ENCODE data around the gene ZC3H18.

ZC3H18 gene

DNA sequence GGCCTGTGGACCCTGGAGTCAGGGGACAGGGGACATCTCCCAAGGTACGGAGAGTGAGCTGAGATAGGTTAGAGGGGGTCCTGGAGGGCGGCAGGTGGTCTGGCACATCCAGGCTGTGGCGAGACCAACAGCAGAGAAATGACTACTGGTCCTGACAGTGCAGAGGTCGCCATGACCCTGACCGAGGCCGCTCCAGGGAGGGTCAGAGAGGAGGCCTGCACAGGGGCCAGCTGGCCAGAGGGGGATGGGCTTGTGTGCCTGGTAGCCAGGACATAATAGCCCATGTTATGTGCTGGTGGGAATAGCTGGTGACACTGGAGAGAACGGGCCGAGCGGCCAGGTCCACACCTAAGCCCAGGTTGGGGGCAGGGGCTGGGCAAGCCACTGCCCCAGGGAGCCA, 40.6 kb upstream of the ZC3H18 start:
- H3K27ac Mint-ChIP-seq = no peak overlapping the region
- no peaks in the 10 kb centered on the region for H3K36me3 Mint-ChIP-seq (ENCODE audit: low read depth)
- DNase-seq = no peak
- H3K4me1 Mint-ChIP-seq = no peaks in the 10 kb centered on the region
- no peaks in the 10 kb centered on the region for H3K9me3 Mint-ChIP-seq
- H3K4me3 Mint-ChIP-seq = no peak overlapping the region
- no peaks in the 10 kb centered on the region for H3K27me3 Mint-ChIP-seq
- no peak for ATAC-seq

DNA sequence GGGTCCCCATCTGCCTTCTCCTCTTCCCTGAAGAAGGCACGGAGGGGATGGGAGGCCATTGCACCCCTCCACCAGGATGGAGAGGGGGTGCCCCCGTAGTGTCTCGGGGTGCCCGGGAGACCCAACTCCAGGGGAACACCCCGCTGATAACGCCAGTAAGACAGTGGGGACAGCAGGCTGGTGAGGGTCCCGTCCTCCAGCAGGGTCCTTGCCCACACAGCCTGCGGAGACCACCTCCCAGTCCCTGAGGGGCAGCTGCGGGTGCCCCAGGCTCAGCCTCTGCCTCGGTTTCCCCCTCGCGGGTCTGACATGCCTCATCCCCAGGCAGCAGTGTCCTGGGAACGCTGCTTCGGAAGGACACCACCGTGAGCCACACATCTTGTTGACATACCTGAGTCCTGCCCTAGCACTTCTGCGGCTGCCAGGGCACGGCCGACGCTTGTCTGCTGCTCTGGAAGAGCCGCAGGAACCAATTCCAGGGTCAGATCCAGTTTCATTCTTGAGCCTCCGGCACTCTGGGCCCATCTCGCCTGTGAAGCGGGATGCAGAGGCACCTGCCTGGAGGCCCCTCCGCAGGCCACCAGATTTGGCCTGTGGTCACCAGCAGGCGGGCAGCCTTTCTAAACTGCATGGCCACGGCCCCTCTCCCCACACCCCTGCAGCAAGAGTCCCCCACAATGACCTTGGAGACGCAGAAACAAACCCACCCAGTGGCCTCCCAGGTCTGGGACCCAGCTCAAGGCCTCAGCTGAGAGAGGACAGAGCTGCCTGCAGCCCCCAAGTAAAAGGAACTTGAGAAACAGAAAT, 39.9 kb upstream of the ZC3H18 start:
- Mint-ChIP-seq H3K36me3 (ENCODE audit: low read depth) (no peaks in the 10 kb centered on the region), H3K27ac (peak overlapping the region; percentile 49), H3K4me1 (peaks cover 3% of the 10 kb centered on the region), H3K9me3 (no peaks in the 10 kb centered on the region), H3K4me3 (no peak overlapping the region), H3K27me3 (no peaks in the 10 kb centered on the region)
- ATAC-seq (no peak), DNase-seq (no peak)

DNA sequence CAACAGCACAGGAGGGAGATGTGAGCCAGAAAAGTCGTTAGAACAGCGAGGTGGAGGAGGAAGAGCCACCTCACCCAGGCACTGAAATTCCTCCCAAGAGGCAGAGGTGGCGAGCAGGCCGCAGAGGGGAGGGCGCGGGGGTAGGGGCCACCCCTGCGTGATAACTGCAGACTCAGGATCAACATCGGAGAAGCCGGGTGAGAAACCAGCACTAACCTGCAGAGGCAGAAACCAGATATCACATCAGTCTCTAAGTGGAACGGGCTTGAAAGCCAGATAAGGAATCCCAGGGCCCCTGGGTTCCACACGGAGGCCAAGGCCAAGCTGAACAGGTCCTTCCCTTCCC, 39.4 kb upstream of the ZC3H18 start:
- ATAC-seq (no peak), DNase-seq (no peak)
- H3K36me3 Mint-ChIP-seq (ENCODE audit: low read depth) = no peaks in the 10 kb centered on the region
- H3K27ac Mint-ChIP-seq = peak overlapping the region; percentile 49
- H3K27me3 Mint-ChIP-seq = no peaks in the 10 kb centered on the region
- peaks cover 9% of the 10 kb centered on the region for H3K4me1 Mint-ChIP-seq
- no peak overlapping the region for H3K4me3 Mint-ChIP-seq
- H3K9me3 Mint-ChIP-seq = no peaks in the 10 kb centered on the region

DNA sequence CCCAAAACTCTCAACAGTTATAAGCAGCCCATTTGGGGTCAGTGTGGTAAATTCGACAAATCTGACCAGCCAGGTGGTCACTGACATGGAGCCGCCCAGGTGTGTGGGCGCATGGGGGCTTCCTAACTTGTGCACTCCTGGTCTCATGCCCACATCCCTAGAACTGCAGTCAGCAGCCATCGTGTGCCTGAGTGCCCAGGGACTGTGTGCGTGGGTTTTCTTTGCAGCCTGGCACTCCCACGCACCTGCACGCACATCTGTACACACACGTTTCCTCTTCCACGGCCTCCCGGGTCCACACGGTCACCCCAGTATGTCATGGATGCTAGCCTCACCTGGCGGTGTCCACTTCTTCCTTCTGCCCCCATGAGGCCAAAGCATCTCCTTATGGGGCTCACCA, 38.9 kb upstream of the ZC3H18 start:
- no peak overlapping the region for H3K27ac Mint-ChIP-seq
- H3K27me3 Mint-ChIP-seq = no peaks in the 10 kb centered on the region
- H3K9me3 Mint-ChIP-seq = no peaks in the 10 kb centered on the region
- ATAC-seq = no peak
- DNase-seq = no peak
- no peak overlapping the region for H3K4me3 Mint-ChIP-seq
- no peaks in the 10 kb centered on the region for H3K36me3 Mint-ChIP-seq (ENCODE audit: low read depth)
- peaks cover 11% of the 10 kb centered on the region for H3K4me1 Mint-ChIP-seq

GRCh38 chr16:88531931-88532433, 38.2 kb upstream of the ZC3H18 start:
- Mint-ChIP-seq H3K27ac (no peak overlapping the region), H3K36me3 (ENCODE audit: low read depth) (no peaks in the 10 kb centered on the region)

DNA sequence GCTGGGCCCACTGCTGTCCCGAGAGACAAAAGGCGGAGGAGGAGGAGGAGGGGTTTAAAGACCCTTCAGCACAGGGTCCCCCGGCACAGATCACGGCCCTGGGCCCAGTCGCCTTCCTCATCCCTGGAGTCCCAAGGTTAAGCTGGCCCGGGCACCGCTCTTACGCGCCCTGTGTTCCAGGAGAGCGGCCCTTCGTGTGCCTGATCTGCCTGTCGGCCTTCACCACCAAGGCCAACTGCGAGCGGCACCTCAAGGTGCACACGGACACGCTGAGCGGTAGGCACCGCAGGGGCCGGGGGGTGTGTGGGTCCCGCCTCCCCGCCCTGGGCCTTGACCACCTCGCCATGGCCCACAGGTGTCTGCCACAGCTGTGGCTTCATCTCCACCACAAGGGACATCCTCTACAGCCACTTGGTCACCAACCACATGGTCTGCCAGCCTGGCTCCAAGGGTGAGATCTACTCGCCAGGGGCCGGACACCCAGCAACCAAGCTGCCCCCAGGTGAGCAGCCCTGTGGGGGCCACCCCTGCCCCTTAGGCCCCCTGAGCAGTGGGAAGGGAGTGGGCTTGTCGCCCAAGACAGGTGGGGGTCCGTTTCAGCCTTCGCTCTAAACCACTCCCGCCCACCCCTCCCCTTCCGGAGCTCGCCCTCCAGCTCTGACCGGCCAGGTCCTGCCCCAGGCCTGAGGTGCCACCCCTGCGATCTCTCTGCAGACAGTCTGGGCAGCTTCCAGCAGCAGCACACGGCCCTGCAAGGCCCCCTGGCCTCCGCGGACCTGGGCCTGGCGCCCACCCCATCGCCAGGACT, 37.6 kb upstream of the ZC3H18 start:
- ATAC-seq = no peak
- Mint-ChIP-seq H3K36me3 (ENCODE audit: low read depth) (no peaks in the 10 kb centered on the region), H3K4me1 (peaks cover 11% of the 10 kb centered on the region), H3K27me3 (no peaks in the 10 kb centered on the region), H3K4me3 (no peak overlapping the region), H3K9me3 (no peaks in the 10 kb centered on the region), H3K27ac (no peak overlapping the region)
- DNase-seq = no peak

More at GRCh38 chr16:88531931-88532433, 38.2 kb upstream of the ZC3H18 start:
- DNase-seq (no peak), ATAC-seq (no peak)
- Mint-ChIP-seq H3K4me1 (peaks cover 11% of the 10 kb centered on the region), H3K4me3 (no peak overlapping the region), H3K27me3 (no peaks in the 10 kb centered on the region), H3K9me3 (no peaks in the 10 kb centered on the region)

DNA sequence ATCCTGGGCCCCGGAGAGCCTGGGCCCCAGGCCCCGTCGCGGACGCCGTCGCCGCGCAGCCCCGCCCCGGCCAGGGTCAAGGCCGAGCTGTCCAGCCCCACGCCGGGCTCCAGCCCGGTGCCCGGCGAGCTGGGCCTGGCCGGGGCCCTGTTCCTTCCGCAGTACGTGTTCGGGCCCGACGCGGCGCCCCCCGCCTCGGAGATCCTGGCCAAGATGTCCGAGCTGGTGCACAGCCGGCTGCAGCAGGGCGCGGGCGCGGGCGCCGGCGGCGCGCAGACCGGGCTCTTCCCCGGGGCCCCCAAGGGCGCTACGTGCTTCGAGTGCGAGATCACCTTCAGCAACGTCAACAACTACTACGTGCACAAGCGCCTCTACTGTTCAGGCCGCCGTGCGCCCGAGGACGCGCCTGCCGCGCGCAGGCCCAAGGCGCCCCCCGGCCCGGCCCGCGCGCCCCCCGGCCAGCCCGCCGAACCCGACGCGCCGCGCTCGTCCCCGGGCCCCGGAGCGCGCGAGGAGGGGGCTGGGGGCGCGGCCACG, 36.8 kb upstream of the ZC3H18 start:
- H3K27me3 Mint-ChIP-seq = no peaks in the 10 kb centered on the region
- no peak for ATAC-seq
- DNase-seq = no peak
- no peaks in the 10 kb centered on the region for H3K9me3 Mint-ChIP-seq
- H3K27ac Mint-ChIP-seq = no peak overlapping the region
- H3K4me3 Mint-ChIP-seq = no peak overlapping the region
- H3K4me1 Mint-ChIP-seq = peaks cover 11% of the 10 kb centered on the region
- no peaks in the 10 kb centered on the region for H3K36me3 Mint-ChIP-seq (ENCODE audit: low read depth)

DNA sequence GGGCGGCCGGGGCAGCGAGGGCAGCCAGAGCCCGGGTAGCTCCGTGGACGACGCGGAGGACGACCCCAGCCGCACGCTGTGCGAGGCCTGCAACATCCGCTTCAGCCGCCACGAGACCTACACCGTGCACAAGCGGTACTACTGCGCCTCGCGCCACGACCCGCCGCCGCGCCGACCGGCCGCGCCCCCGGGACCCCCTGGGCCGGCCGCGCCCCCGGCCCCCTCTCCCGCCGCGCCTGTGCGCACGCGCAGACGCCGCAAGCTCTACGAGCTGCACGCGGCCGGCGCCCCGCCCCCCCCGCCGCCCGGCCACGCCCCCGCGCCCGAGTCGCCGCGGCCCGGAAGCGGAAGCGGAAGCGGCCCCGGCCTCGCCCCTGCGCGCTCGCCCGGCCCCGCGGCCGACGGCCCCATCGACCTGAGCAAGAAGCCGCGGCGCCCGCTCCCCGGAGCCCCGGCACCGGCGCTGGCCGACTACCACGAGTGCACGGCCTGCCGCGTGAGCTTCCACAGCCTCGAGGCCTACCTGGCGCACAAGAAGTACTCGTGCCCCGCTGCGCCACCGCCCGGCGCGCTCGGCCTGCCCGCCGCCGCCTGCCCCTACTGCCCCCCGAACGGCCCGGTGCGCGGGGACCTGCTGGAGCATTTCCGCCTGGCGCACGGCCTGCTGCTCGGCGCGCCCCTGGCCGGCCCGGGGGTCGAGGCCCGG, 36.1 kb upstream of the ZC3H18 start:
- H3K9me3 Mint-ChIP-seq = no peaks in the 10 kb centered on the region
- no peak overlapping the region for H3K27ac Mint-ChIP-seq
- H3K36me3 Mint-ChIP-seq (ENCODE audit: low read depth) = no peaks in the 10 kb centered on the region
- DNase-seq = peak; percentile 84
- no peak overlapping the region for H3K4me3 Mint-ChIP-seq
- ATAC-seq = peak; percentile 71
- peaks cover 11% of the 10 kb centered on the region for H3K4me1 Mint-ChIP-seq
- no peaks in the 10 kb centered on the region for H3K27me3 Mint-ChIP-seq

GRCh38 chr16:88534638-88535190, 35.5 kb upstream of the ZC3H18 start:
- Mint-ChIP-seq H3K4me1 (peaks cover 11% of the 10 kb centered on the region), H3K27me3 (no peaks in the 10 kb centered on the region), H3K27ac (peak overlapping the region; percentile 81), H3K36me3 (ENCODE audit: low read depth) (no peaks in the 10 kb centered on the region), H3K4me3 (peak overlapping the region; percentile 78), H3K9me3 (no peaks in the 10 kb centered on the region)
- ATAC-seq (peak; percentile 1), DNase-seq (peak; percentile 49)

DNA sequence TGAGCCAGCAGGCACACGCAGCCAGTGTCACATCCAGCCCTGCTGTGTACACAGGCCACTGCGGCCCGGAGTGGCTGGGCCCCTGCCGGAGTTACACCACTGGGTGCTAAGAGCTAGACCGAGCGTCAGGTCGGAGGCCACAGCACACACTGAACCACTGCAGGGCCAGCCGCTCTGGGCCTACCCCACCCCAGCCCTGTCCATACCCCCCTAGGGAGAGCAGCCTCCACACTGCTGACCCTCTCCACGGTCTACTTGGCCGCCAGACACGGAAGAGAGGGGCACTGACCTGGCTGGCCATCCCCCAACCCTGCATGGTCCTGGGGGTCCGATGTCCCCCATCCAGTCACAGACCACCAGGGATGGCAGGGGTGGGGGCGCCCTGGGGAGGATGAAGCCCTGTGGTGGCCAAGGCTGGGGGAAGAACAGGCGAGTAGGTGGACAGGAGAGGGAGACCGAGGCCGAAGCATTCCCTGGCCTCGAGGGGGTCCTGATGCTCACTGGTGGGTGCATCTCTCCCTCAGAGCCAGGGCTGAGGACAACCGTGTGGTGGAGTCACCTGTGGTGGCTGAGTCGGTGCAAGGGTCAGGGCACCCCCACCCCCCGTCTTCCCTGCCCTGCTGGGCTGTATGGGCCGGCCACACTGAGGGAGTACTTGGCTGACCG, 34.9 kb upstream of the ZC3H18 start:
- Mint-ChIP-seq H3K4me1 (peaks cover 11% of the 10 kb centered on the region), H3K27ac (peak overlapping the region; percentile 81), H3K27me3 (no peaks in the 10 kb centered on the region), H3K9me3 (no peaks in the 10 kb centered on the region), H3K36me3 (ENCODE audit: low read depth) (no peaks in the 10 kb centered on the region), H3K4me3 (peak overlapping the region; percentile 78)
- ATAC-seq (no peak), DNase-seq (no peak)

DNA sequence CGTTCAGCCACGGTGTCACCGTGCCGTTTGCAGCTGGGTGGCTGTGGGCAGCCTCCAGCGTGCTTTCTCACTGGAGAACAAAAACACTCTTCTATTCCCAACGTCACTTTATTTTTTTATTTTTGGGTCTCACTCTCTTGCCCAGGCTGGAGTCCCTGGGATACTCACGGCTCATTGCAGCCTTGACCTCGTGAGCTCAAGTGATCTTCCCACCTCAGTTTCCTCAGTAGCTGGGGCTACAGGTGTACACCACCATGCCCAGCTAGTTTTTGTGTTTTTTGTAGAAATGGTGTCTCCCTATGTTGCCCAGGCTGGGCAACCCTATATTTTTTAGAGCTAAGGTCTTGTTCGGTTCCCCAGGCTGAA, 34.4 kb upstream of the ZC3H18 start:
- DNase-seq = no peak
- H3K36me3 Mint-ChIP-seq (ENCODE audit: low read depth) = no peaks in the 10 kb centered on the region
- H3K4me3 Mint-ChIP-seq = peak overlapping the region; percentile 78
- no peak for ATAC-seq
- H3K9me3 Mint-ChIP-seq = no peaks in the 10 kb centered on the region
- no peaks in the 10 kb centered on the region for H3K27me3 Mint-ChIP-seq
- peak overlapping the region; percentile 81 for H3K27ac Mint-ChIP-seq
- peaks cover 11% of the 10 kb centered on the region for H3K4me1 Mint-ChIP-seq

DNA sequence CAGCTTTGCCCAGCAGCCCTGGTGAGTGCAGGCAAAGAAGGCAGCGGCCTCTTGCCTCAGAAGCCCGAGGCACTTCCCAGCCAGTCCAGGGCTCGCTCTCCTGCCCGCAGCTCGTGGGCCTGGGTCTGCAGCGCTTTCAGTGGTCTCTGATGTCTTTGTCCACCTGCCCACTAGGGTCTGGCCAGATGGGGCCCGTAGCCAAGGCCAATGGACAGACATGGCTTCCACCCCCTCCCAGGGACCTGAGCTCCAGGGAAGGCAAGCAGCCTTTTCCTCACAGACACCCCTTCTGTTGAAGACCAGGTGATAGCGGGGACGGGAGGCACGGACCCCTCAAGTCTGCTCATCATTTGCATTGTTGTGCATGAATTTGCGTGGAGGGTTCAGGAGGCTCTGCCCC, 33.7 kb upstream of the ZC3H18 start:
- H3K9me3 Mint-ChIP-seq = no peaks in the 10 kb centered on the region
- DNase-seq (no peak), ATAC-seq (no peak)
- H3K4me3 Mint-ChIP-seq = no peak overlapping the region
- no peak overlapping the region for H3K27ac Mint-ChIP-seq
- H3K4me1 Mint-ChIP-seq = peaks cover 11% of the 10 kb centered on the region
- no peaks in the 10 kb centered on the region for H3K27me3 Mint-ChIP-seq
- no peaks in the 10 kb centered on the region for H3K36me3 Mint-ChIP-seq (ENCODE audit: low read depth)

GRCh38 chr16:88536971-88537751, 33.0 kb upstream of the ZC3H18 start:
- H3K27ac Mint-ChIP-seq = no peak overlapping the region
- no peak overlapping the region for H3K4me3 Mint-ChIP-seq
- DNase-seq = no peak

More at GRCh38 chr16:88536971-88537751, 33.0 kb upstream of the ZC3H18 start:
- no peaks in the 10 kb centered on the region for H3K27me3 Mint-ChIP-seq
- no peak for ATAC-seq
- no peaks in the 10 kb centered on the region for H3K9me3 Mint-ChIP-seq
- H3K36me3 Mint-ChIP-seq (ENCODE audit: low read depth) = no peaks in the 10 kb centered on the region
- H3K4me1 Mint-ChIP-seq = peaks cover 11% of the 10 kb centered on the region

All from activated naive CD8-positive, alpha-beta T cell treated with anti-CD3 and anti-CD28 coated beads, Interleukin-2, amount 50 U/mL, for 24 hours (primary cell).